HG03159 (cell line): ENCODE measurements around the gene MACROD2.

Experiments used
- ATAC-seq: cut with Tn5 transposase; IDR thresholded peaks from one replicate; pipeline ENCODE4 v1.9.1; 2021; ENCODE audit warnings: mild to moderate bottlenecking, moderate library complexity; ENCODE audit not compliant: unreplicated experiment

MACROD2 gene

GRCh38 chr20:15445056-15445840, 1449.9 kb downstream of the MACROD2 start:
- ATAC-seq: no peak

DNA sequence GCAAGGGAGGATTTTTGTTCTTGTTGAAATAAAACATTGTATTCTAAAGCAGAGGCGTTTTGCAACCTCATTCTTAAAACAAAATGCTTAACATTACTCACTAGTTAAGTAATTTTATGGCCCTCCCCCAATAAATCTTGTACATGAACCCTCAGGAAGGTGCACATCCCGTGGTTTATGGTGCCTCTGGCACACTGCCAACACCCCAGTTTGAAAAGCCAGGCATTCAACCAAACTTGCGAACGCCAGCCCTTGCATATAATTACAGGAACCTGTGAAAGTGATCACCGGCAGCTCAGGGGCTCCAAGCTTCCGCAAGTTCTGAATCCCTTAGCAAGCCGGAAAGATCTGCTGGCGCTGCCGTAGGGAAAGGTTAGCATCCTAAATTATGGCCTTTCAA, 1451.1 kb downstream of the MACROD2 start:
- no peak for ATAC-seq

GRCh38 chr20:15447549-15447948, 1452.2 kb downstream of the MACROD2 start:
- no peak for ATAC-seq

DNA sequence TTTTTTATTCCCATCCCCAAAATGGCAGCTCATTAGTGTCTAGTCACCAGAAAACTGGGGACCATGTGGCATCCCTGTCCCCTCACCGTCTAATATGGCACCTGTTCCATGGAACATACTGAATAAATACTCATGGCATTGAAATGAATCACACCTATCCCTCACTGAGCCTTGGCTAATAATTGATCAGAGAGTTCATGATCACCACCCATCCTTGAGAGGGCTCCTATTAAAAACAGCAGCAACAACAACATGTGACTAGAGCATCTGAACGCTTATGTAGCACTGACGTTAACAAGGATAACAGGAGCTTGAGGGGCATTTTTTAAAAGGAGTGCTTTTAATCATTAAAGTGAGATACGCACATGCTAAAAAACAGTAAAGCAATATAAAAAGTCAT, 1453.7 kb downstream of the MACROD2 start:
- ATAC-seq: no peak

- no peak for ATAC-seq
Observed at GRCh38 chr20:15451241-15451640, 1455.9 kb downstream of the MACROD2 start.

DNA sequence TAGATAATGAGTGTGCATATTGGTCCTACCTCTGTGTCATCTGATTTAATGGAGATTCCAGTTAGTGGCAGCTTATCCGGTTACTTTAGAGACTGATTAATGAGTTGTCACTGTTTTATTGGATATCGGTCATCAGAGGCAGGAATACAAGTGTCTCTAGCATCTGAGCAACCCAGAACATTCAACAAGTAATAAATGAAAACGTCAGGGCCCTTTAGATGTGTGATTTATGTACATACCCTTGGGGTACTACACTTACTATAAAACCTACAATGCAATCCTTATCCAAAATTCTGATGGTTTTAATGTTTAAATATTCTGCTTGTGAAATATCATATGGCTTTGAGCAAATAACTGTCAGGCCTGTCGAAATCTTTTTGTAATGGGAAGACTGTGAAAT, 1460.0 kb downstream of the MACROD2 start:
- no peak for ATAC-seq

GRCh38 chr20:15461938-15462337, 1466.6 kb downstream of the MACROD2 start:
- no peak for ATAC-seq

DNA sequence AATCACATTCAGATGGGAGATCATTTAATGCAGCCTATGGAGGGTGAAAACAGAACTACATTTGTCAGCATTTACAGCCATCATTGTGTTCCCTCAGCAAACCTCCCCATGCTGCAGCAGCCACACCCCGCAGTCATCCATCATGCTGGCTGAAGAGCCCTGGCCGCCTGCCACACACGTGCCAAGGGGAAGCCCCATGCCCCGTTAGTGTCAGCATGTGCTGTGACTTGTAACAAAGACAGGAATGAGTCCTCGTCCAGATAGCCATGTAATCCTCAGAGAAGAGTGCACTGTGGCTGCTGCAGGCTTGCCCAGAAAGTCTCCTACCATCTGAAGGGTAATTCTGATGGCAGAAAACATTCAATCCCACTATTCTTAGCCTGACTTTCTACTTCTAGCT, 1480.2 kb downstream of the MACROD2 start:
- ATAC-seq: no peak

GRCh38 chr20:15476186-15476585, 1480.9 kb downstream of the MACROD2 start:
- no peak for ATAC-seq

DNA sequence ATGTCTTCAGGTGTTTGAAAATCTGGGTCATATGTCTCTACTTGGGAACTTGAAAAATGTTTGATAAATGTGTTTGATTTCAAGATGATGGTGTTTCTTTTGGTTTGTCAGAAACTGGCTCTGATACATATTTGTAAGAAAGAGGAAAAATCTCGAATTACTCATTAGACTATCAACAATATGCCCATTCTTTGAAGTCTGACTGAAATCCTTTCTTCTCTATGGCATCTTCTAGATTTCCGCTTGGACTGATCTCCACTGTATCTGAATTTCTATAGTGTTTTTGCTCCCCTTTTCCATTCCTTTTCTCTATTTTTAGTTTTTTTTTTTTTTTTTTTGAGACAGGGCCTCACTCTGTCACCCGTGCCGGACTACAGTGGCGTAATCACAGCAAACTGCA, 1481.5 kb downstream of the MACROD2 start:
- ATAC-seq: no peak

DNA sequence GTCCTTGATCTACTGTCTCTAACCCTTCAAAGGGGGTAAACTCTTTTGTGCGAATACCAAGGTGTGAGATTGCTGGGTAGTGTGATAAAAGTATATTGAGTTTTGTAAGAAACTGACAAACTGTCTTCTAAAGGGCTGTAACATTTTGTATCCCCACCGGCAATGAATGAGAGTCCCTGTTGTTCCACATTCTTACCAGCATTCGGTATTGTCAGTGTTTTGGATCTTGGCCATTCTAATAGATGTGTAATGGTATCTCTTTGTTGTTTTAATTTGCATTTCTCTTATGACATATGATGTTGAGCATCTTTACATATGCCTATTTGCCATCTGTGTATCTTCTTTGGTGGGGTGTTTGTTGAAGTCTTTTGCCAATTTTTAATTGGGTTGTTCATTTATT, 1487.2 kb downstream of the MACROD2 start:
- no peak for ATAC-seq

DNA sequence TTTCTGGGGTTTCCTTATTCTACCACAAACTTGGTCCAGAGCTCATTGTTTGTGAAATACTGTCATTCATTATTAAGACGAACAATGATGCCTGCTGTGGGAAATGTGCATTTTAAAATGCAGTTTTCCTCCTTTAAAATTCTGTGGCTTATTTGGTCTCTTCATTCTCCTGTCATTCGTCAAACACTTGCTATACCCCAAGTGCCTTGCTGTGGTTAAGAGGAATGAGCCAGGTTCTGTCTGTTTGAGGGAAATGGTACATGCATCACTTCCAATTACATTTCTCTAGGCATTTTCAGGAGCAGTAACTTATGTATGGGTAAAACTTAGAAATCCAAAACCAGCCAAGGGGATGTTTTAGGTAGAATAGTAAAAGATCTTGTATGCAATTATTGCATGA, 1490.2 kb downstream of the MACROD2 start:
- no peak for ATAC-seq

DNA sequence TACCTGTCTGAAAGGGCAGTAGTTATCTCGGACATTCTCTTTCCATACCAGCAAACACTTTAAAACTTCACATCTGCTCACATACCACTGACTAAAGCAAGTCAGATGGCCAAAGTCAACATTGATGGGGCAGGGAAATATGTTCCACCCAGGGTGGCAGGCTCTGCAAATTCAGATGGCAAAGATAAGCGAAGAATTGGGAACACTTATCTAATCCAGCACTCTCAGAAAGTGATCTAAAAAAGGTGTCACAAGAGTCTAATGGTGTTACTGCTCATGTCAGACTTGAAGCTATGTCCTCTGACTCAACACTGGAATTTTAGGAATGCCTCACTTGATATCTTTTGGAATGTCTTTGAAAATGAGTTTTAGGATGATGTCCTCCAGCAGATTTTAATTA, 1491.7 kb downstream of the MACROD2 start:
- no peak for ATAC-seq

GRCh38 chr20:15487682-15488081, 1492.4 kb downstream of the MACROD2 start:
- no peak for ATAC-seq

GRCh38 chr20:15491575-15491974, 1496.3 kb downstream of the MACROD2 start:
- ATAC-seq: no peak

- no peak for ATAC-seq
Observed at GRCh38 chr20:15494851-15495250, 1499.5 kb downstream of the MACROD2 start.

DNA sequence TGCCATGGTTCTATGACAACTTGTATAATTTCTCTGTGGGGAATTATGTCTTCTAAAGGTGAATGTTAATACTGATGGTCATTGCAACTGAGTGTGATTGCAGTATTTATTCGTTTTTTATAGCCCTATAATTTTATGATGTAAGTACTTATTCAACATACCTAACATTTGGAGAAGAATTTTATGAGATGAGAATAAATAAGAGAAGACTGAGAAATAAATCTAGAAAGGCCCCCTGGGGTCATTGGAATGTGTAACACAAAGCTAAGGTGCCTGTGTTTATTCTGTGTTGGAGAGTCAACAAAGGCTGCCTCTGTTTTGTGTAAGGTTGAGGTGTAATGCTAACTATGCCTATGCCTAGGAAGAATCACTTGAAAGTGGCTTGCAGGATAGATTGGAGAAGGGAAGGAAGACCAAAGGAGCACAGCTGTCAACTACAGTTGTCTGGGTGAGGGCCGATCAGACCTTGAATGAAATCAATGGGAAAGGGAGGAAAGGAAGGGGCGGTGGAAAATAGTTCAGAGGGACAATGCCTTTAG, 1501.3 kb downstream of the MACROD2 start:
- ATAC-seq: no peak

DNA sequence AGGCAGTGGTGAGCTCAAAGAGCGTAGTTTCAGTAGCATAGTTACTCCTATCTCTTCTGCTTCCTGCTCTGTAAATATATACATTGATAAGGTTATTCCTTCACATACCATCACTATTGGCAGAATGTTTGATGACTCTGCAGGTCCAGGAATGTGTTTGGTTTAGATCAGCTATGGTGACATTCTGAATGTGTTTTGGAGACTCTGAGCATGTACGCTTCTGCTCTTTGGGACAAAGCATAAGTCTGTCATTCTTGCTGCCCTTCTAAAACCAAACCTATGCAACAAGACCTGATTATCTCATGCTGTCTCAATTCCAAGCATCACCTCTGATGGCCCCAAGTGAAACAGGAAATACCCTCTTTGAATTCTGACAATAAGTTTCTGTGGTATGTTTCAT, 1503.6 kb downstream of the MACROD2 start:
- ATAC-seq: no peak

DNA sequence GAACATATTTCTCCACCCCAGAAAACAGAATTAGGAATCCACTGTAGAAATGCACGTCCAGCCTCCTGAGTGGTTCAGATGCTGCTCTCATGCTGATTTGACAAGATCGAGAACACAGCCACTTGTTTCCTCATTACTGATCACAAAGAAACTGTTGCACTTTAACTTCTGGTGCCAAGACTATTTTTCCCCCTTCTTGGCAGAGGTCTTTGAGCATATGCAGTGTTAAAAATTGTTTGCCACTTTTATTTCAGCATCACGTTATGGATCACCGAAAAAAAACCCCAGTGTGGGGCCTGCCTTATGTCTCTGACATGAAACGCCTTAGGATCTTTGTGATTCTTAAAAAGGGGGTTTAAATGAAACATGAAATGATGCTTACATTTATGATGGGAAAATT, 1511.0 kb downstream of the MACROD2 start:
- ATAC-seq: no peak

- ATAC-seq: no peak
Observed at GRCh38 chr20:15507151-15507550, 1511.8 kb downstream of the MACROD2 start.

DNA sequence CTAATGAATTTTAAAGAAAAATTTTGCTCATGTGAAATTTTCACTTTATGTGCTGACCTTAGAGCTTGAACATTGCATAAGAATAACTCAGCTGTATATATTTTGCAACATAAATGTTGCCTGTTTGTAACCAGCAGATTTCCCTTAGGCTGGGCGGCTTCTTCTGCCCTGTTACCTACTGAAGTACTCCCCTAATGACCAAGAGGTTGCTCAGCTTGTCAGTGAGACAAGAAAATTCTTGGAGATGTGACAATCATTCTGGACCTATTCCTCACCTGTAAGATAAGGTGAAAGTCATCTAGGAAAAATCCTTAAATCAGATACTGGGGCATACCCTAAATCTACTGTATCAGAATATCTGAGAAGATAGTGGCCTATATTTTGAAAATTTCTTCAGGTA, 1516.2 kb downstream of the MACROD2 start:
- no peak for ATAC-seq

GRCh38 chr20:15512916-15513315, 1517.6 kb downstream of the MACROD2 start:
- ATAC-seq: no peak

- ATAC-seq: no peak
Observed at GRCh38 chr20:15515691-15516090, 1520.4 kb downstream of the MACROD2 start.
